Activated T-cell treated with anti-CD3 and anti-CD28 coated beads, Interleukin-2, amount 50 U/mL, for 4 hours (primary cell): Measurements from ENCODE around the gene MYO5B. TPM values are rescaled to one million over a fixed set of nuclear protein-coding genes. Genes with fewer than 3 reads are reported as not detected.
"Not testable (repeated sequence)": the region's sequence is repeated elsewhere in the genome, so short reads cannot be mapped to it uniquely, and the experiment has no call there.

Experiments
- ATAC-seq, 2 donors: fragments of 200-7000 bp; cut with Tn5 transposase; one replicate each; pipeline ENCODE4 v1.10.0; 2021
- DNase-seq: peaks from one replicate; pipeline ENCODE4 v3.0.0-alpha.2; 2020
- H3K27me3 Mint-ChIP-seq: one replicate; pipeline ENCODE4 v1.8.0; 2021; ENCODE audit warnings: low read depth, mixed read lengths
- H3K36me3 Mint-ChIP-seq: one replicate; pipeline ENCODE4 v1.8.0; 2022; ENCODE audit warnings: mixed read lengths; ENCODE audit not compliant: insufficient read depth
- H3K4me1 Mint-ChIP-seq: one replicate; pipeline ENCODE4 v1.8.0; 2021; ENCODE audit warnings: low read depth, mixed read lengths
- H3K4me3 Mint-ChIP-seq: one replicate; pipeline ENCODE4 v1.8.0; 2021; ENCODE audit warnings: mild to moderate bottlenecking, moderate library complexity, mixed read lengths
- H3K9me3 Mint-ChIP-seq: one replicate; pipeline ENCODE4 v1.8.0; 2021; ENCODE audit warnings: mixed read lengths
- total RNA-seq, 3 donors: library from RNA; stranded (reverse); gene quantifications; one replicate each; pipeline ENCODE4 v1.2.1, GENCODE V29; 2021

MYO5B gene
- total RNA-seq, 3 donors from 2014 or later, result 0.13 to 0.14 (median 0.13) TPM

DNA sequence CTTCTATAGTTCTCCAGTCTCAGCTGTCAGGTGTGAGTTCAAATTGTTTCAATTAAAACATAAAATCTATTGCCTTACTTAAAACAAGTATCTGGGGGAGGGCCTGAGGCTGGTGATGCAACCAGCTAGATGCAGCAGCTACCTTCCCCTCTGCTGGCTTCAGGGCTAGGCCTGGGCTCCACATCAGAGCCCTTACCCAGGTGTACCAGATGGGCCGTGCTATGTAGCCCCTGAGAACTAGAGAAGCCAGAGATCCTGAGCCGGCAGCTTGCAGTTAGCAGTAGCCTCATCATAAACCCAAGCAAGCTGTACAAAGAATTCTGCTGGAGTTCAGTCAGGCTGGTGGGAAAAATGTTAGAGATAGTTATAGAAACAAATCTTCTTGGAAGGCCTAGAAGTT is 284.0 kb downstream of the MYO5B start:
- H3K9me3 Mint-ChIP-seq, result peaks cover 4% of the 10 kb centered on the region
- DNase-seq, result no peak
- H3K4me3 Mint-ChIP-seq, result no peak overlapping the region
- peaks cover 8% of the 10 kb centered on the region for H3K27me3 Mint-ChIP-seq
- H3K36me3 Mint-ChIP-seq, result no peaks in the 10 kb centered on the region
- ATAC-seq, result no peak
- H3K4me1 Mint-ChIP-seq, result no peaks in the 10 kb centered on the region

- Mint-ChIP-seq H3K9me3 (peaks cover 4% of the 10 kb centered on the region), H3K36me3 (no peaks in the 10 kb centered on the region), H3K4me1 (no peaks in the 10 kb centered on the region), H3K27me3 (peaks cover 8% of the 10 kb centered on the region), H3K4me3 (no peak overlapping the region)
- no peak for ATAC-seq
- DNase-seq, result no peak
Measured at GRCh38 chr18:49910019-49910418, 284.9 kb downstream of the MYO5B start.

GRCh38 chr18:49907346-49907929 is 287.5 kb downstream of the MYO5B start:
- H3K4me3 Mint-ChIP-seq, result no peak overlapping the region
- peaks cover 1% of the 10 kb centered on the region for H3K9me3 Mint-ChIP-seq
- H3K36me3 Mint-ChIP-seq, result no peaks in the 10 kb centered on the region
- DNase-seq (no peak), ATAC-seq (no peak)
- no peaks in the 10 kb centered on the region for H3K27me3 Mint-ChIP-seq
- no peaks in the 10 kb centered on the region for H3K4me1 Mint-ChIP-seq

DNA sequence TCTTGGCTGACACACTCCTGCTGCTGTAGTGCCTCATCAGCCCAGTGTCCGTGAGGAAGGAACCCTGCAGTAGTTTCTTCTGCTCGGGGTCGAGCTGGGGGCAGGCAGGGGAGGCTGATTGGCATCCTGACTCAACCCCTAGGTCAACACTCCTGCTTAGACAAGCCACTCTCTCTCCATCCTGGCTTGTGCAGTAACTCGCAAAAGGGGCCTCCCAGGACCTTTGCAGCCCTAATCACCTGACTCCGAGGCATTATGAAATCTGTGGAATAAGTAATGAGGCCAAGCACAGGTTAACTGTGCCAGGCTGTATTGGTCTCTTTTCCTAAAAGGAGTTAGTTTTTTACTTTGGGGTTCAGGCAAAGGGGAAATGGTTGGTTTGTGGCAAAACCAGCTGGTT is 289.2 kb downstream of the MYO5B start:
- Mint-ChIP-seq H3K4me1 (no peaks in the 10 kb centered on the region), H3K4me3 (no peak overlapping the region), H3K27me3 (peaks cover under 1% of the 10 kb centered on the region), H3K9me3 (no peaks in the 10 kb centered on the region), H3K36me3 (no peaks in the 10 kb centered on the region)
- ATAC-seq, result no peak
- DNase-seq, result no peak

GRCh38 chr18:49904871-49905555 is 289.9 kb downstream of the MYO5B start:
- H3K4me3 Mint-ChIP-seq, result no peak overlapping the region
- peaks cover 4% of the 10 kb centered on the region for H3K27me3 Mint-ChIP-seq
- H3K36me3 Mint-ChIP-seq, result no peaks in the 10 kb centered on the region
- ATAC-seq (no peak), DNase-seq (no peak)
- H3K4me1 Mint-ChIP-seq, result no peaks in the 10 kb centered on the region
- no peaks in the 10 kb centered on the region for H3K9me3 Mint-ChIP-seq

- no peak overlapping the region for H3K4me3 Mint-ChIP-seq
- H3K4me1 Mint-ChIP-seq, result no peaks in the 10 kb centered on the region
- peaks cover 4% of the 10 kb centered on the region for H3K27me3 Mint-ChIP-seq
- no peaks in the 10 kb centered on the region for H3K9me3 Mint-ChIP-seq
- no peaks in the 10 kb centered on the region for H3K36me3 Mint-ChIP-seq
- no peak for DNase-seq
- no peak for ATAC-seq
Measured at GRCh38 chr18:49901862-49902340, 293.0 kb downstream of the MYO5B start.

DNA sequence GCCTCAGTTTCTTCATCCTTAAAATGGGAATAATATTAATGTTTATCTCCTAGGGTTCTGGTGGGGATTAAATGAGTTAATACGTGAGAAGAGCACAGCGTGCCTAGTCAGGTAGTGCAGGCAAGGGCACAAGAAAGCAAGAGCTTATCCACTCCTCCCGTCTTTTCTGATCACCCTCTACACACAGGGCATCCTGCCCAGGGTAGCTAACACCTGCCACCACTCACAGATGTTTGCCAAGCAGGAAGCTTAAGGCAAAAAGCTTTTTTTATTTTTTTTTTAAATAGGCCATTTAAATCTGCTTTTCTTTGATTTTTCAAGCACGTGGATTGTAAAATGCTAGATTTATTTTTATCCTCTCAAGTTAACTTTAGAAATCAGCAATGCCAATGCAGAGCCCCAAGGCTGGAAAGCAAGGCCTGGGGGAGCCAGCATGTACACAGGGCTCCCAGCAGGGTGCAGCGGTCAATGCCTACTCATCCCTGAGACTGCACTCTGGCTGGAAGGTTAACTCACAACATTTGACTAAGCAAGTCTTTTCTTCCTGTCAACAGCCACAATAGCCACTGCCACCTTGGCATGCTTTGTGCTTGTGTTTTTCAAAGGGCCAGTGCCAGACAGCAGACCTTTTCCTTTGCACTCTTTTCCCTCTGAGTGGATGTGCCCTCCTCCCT is 295.2 kb downstream of the MYO5B start:
- ATAC-seq (no peak), DNase-seq (no peak)
- H3K36me3 Mint-ChIP-seq, result no peaks in the 10 kb centered on the region
- no peaks in the 10 kb centered on the region for H3K4me1 Mint-ChIP-seq
- H3K4me3 Mint-ChIP-seq, result no peak overlapping the region
- no peaks in the 10 kb centered on the region for H3K9me3 Mint-ChIP-seq
- H3K27me3 Mint-ChIP-seq, result peaks cover 11% of the 10 kb centered on the region

- Mint-ChIP-seq H3K36me3 (no peaks in the 10 kb centered on the region), H3K27me3 (peaks cover 11% of the 10 kb centered on the region), H3K4me3 (no peak overlapping the region), H3K9me3 (no peaks in the 10 kb centered on the region), H3K4me1 (no peaks in the 10 kb centered on the region)
- ATAC-seq, result no peak
- DNase-seq, result peak; percentile 42
Measured at GRCh38 chr18:49898421-49898820, 296.5 kb downstream of the MYO5B start.

GRCh38 chr18:49894517-49895226 is 300.3 kb downstream of the MYO5B start:
- no peaks in the 10 kb centered on the region for H3K4me1 Mint-ChIP-seq

GRCh38 chr18:49893036-49893435 is 301.9 kb downstream of the MYO5B start:
- ATAC-seq, result no peak
- no peak for DNase-seq
- no peaks in the 10 kb centered on the region for H3K9me3 Mint-ChIP-seq
- no peaks in the 10 kb centered on the region for H3K36me3 Mint-ChIP-seq
- H3K4me3 Mint-ChIP-seq, result no peak overlapping the region
- H3K4me1 Mint-ChIP-seq, result no peaks in the 10 kb centered on the region
- peaks cover 7% of the 10 kb centered on the region for H3K27me3 Mint-ChIP-seq

More at GRCh38 chr18:49894517-49895226, 300.3 kb downstream of the MYO5B start:
- Mint-ChIP-seq H3K36me3 (no peaks in the 10 kb centered on the region), H3K9me3 (no peaks in the 10 kb centered on the region), H3K27me3 (peaks cover 7% of the 10 kb centered on the region), H3K4me3 (no peak overlapping the region)
- DNase-seq (no peak), ATAC-seq (no peak)

DNA sequence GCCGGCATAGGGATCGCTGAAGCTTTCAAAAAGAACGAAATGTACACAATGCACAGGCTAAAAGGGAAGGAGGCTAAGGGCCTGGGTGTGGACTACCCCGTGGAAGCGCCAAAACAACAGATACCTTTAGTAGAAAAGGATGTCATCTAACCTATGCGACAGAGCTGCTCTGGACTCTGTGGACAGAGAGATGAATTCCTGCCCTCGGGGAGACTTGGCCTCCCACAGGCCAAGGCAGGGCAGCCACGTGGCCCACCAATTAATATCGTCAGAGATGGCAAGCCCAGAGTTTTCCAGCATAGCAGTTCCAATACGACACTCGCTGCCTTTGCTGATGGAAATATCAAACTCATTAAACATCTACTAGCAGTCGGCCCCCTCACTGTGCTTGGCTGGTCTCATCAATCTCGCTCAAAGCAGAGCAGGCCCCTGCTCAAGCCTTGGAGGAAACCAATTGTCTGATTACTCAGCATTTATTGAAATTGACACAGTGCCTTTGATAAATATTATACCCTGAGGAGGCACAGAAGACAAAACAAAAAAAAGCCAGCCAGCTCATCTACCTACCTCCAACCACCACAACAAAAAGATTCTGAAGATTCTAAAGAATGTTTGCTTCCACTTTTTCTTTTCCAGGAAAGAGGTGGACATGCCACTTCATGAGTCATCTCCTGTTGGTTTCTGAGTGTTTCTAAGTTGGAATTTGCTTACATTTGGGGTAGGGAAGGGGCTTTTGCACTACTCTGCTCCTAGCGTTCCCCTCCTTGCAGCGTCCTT is 302.6 kb downstream of the MYO5B start:
- Mint-ChIP-seq H3K9me3 (no peaks in the 10 kb centered on the region), H3K27me3 (peaks cover 7% of the 10 kb centered on the region), H3K4me3 (no peak overlapping the region), H3K36me3 (no peaks in the 10 kb centered on the region), H3K4me1 (no peaks in the 10 kb centered on the region)
- ATAC-seq (no peak), DNase-seq (no peak)

GRCh38 chr18:49890041-49890440 is 304.9 kb downstream of the MYO5B start:
- Mint-ChIP-seq H3K27me3 (peaks cover 3% of the 10 kb centered on the region), H3K36me3 (no peaks in the 10 kb centered on the region), H3K4me3 (no peak overlapping the region), H3K9me3 (no peaks in the 10 kb centered on the region), H3K4me1 (no peaks in the 10 kb centered on the region)
- ATAC-seq (no peak), DNase-seq (no peak)

DNA sequence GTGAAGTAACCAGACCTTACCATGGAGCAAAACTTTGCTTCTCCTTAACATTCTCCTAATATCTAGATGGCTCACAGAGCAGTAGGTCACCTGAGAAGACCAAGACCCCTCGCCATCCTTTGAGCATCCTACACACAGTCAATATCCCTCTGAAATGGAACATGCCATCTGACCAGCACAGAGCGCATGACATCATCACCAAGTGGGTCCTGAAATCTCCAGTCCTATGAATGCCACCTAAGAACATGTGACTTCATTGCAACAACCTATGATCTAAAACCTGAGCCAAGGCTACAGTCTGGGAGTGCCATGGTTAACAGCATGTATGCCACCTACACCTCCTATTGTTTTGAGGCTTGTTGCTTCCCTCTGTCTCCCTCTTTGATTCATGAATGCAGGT is 305.4 kb downstream of the MYO5B start:
- H3K36me3 Mint-ChIP-seq, DNase-seq, ATAC-seq, H3K4me1 Mint-ChIP-seq, H3K4me3 Mint-ChIP-seq, H3K27me3 Mint-ChIP-seq, H3K9me3 Mint-ChIP-seq: not testable (repeated sequence)
